Left renal pelvis (tissue), 4 donors: Measurements from ENCODE around the gene VPS18. TPM values are rescaled to one million over a fixed set of nuclear protein-coding genes. Genes with fewer than 3 reads are reported as not detected.

Source experiments
- DNase-seq, 4 donors: peaks; one replicate each; pipeline ENCODE4 v3.0.0-alpha.2; 2013; ENCODE audit warnings: low read depth in 4 of 4, low spot score in 3 of 4
- polyA plus RNA-seq, 4 donors: library from polyadenylated mRNA; unstranded; fragments of 120-200 nt; gene quantifications; one replicate each; pipeline ENCODE4 v1.2.1, GENCODE V29; 2013; ENCODE audit not compliant: insufficient read length in 4 of 4

VPS18 gene
- polyA plus RNA-seq, 4 donors, result 10.6 to 17.5 (median 16.8) TPM

GRCh38 chr15:40899536-40900207, 5.4 kb downstream of the VPS18 start:
- no peak for DNase-seq

- DNase-seq, result no peak
Observed at GRCh38 chr15:40900256-40901052, 6.2 kb downstream of the VPS18 start.

GRCh38 chr15:40901053-40901443, 6.8 kb downstream of the VPS18 start:
- no peak for DNase-seq

GRCh38 chr15:40902605-40903561, 8.6 kb downstream of the VPS18 start:
- DNase-seq, result no peak

GRCh38 chr15:40904552-40905201, 10.4 kb downstream of the VPS18 start:
- no peak for DNase-seq

GRCh38 chr15:40906091-40906990, 12.1 kb downstream of the VPS18 start:
- DNase-seq, result no peak

- no peak for DNase-seq
Observed at GRCh38 chr15:40906991-40907802, 12.9 kb downstream of the VPS18 start.

- no peak for DNase-seq
Observed at GRCh38 chr15:40908095-40908494, 13.8 kb downstream of the VPS18 start.

GRCh38 chr15:40909662-40910630, 15.7 kb downstream of the VPS18 start:
- DNase-seq, result no peak

- DNase-seq, result no peak
Observed at GRCh38 chr15:40911141-40911540, 16.9 kb downstream of the VPS18 start.

GRCh38 chr15:40911693-40912092, 17.4 kb downstream of the VPS18 start:
- no peak for DNase-seq

GRCh38 chr15:40912478-40912877, 18.2 kb downstream of the VPS18 start:
- no peak for DNase-seq

GRCh38 chr15:40914013-40914412, 19.8 kb downstream of the VPS18 start:
- DNase-seq, result no peak

- DNase-seq, result no peak
Observed at GRCh38 chr15:40914486-40914885, 20.2 kb downstream of the VPS18 start.

- no peak for DNase-seq
Observed at GRCh38 chr15:40915116-40915661, 20.9 kb downstream of the VPS18 start.

- no peak for DNase-seq
Observed at GRCh38 chr15:40915679-40916078, 21.4 kb downstream of the VPS18 start.

- DNase-seq, result no peak
Observed at GRCh38 chr15:40917585-40917984, 23.3 kb downstream of the VPS18 start.
